ENCODE results near the gene ELAPOR1.

ELAPOR1 gene

GRCh38 chr1:109095631-109096030 is 18.3 kb upstream of the ELAPOR1 start:
- DNase-seq = no peak

GRCh38 chr1:109096120-109096519 is 17.8 kb upstream of the ELAPOR1 start:
- no peak for DNase-seq

GRCh38 chr1:109099938-109100773 is 13.8 kb upstream of the ELAPOR1 start:
- peak; percentile 97 to 98 for DNase-seq

GRCh38 chr1:109104364-109105151 is 9.4 kb upstream of the ELAPOR1 start:
- DNase-seq = no peak

- DNase-seq = no peak
These were observed 8.0 kb upstream of the ELAPOR1 start for GRCh38 chr1:109105881-109106280.

GRCh38 chr1:109107785-109108184 is 6.1 kb upstream of the ELAPOR1 start:
- DNase-seq = no peak

GRCh38 chr1:109109906-109110305 is 4.0 kb upstream of the ELAPOR1 start:
- no peak for DNase-seq

- no peak for DNase-seq
These were observed 2.4 kb upstream of the ELAPOR1 start for GRCh38 chr1:109111386-109112055.

- DNase-seq = peak in 1 of 2 experiments; percentile 46
These were observed 1.8 kb upstream of the ELAPOR1 start for GRCh38 chr1:109112056-109112651.

- peak; percentile 83 to 94 for DNase-seq
These were observed 1.1 kb upstream of the ELAPOR1 start for GRCh38 chr1:109112652-109113285.

GRCh38 chr1:109114342-109114674 is 393 bp downstream of the ELAPOR1 start:
- peak in 1 of 2 experiments; percentile 47 for DNase-seq

GRCh38 chr1:109115685-109116084 is 1.8 kb downstream of the ELAPOR1 start:
- no peak for DNase-seq

- no peak for DNase-seq
These were observed 2.4 kb downstream of the ELAPOR1 start for GRCh38 chr1:109116286-109116685.

- no peak for DNase-seq
These were observed 4.2 kb downstream of the ELAPOR1 start for GRCh38 chr1:109118089-109118488.

- no peak for DNase-seq
These were observed 6.4 kb downstream of the ELAPOR1 start for GRCh38 chr1:109120356-109120755.

- DNase-seq = no peak
These were observed 17.1 kb downstream of the ELAPOR1 start for GRCh38 chr1:109131059-109131458.

GRCh38 chr1:109131800-109132199 is 17.9 kb downstream of the ELAPOR1 start:
- no peak for DNase-seq

- no peak for DNase-seq
These were observed 19.2 kb downstream of the ELAPOR1 start for GRCh38 chr1:109133002-109133706.

- no peak for DNase-seq
These were observed 19.9 kb downstream of the ELAPOR1 start for GRCh38 chr1:109133815-109134214.

GRCh38 chr1:109134423-109134822 is 20.5 kb downstream of the ELAPOR1 start:
- DNase-seq = peak in 1 of 2 experiments; percentile 10

- DNase-seq = no peak
These were observed 22.0 kb downstream of the ELAPOR1 start for GRCh38 chr1:109135940-109136339.

- no peak for DNase-seq
These were observed 22.9 kb downstream of the ELAPOR1 start for GRCh38 chr1:109136766-109137165.

All from NCI-H524 (cell line).